GM18502 (cell line): ENCODE results near the gene ASCC2.
"Not testable (repeated sequence)": the region's sequence is repeated elsewhere in the genome, so short reads cannot be mapped to it uniquely, and the experiment has no call there.

Experiments
- ATAC-seq: cut with Tn5 transposase; IDR thresholded peaks from one replicate; pipeline ENCODE4 v1.9.1; 2021; ENCODE audit warnings: mild to moderate bottlenecking; ENCODE audit not compliant: unreplicated experiment, poor library complexity

Gene ASCC2, protein sequence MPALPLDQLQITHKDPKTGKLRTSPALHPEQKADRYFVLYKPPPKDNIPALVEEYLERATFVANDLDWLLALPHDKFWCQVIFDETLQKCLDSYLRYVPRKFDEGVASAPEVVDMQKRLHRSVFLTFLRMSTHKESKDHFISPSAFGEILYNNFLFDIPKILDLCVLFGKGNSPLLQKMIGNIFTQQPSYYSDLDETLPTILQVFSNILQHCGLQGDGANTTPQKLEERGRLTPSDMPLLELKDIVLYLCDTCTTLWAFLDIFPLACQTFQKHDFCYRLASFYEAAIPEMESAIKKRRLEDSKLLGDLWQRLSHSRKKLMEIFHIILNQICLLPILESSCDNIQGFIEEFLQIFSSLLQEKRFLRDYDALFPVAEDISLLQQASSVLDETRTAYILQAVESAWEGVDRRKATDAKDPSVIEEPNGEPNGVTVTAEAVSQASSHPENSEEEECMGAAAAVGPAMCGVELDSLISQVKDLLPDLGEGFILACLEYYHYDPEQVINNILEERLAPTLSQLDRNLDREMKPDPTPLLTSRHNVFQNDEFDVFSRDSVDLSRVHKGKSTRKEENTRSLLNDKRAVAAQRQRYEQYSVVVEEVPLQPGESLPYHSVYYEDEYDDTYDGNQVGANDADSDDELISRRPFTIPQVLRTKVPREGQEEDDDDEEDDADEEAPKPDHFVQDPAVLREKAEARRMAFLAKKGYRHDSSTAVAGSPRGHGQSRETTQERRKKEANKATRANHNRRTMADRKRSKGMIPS

DNA sequence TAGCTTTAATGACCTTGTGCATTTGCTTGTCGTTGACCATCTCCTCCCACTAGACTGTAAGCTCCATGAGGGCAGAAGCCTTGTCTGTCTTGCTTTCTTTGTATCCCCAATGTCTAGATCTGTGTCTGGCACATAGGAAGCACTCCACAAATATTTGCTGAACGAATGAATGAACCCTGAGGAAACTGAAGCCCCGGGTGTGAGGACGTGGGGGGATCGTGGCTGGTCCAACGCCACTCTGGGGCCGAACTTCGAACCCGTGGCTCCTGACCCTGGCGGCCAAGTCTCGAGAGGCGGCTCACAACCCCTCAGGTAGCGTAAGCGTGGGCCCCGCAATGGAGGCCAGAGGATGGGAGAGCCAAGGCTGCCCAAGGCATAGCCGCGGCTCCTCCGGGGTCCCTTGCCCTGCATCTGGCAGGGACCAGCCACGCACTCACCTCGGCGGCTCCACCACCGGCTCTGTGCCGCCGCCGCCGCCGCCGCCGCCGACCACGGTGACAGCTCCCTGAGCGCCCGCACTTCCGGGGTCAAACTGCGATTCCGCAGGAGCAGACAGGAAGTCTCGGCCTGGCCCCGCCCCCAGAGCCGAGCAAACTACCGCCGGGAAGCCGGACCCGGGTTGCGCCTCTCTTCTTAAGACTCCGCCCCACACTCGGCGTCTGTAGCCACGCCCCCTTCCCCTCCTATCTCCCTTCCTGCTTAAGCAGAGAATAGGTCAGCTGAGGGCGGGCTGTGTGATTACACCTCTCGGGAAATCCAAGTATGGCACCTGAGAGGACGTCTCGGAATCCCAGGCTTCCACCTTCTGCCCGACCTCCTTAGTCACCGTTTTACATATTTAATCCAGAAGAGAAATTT, at the start of gene ASCC2:
TSS of gene ASCC2 (minus strand) at position 534 of the 858 bp plus-strand sequence. CDS start 5,949 bp downstream, outside the sequence.
- ATAC-seq: peak; percentile 88

DNA sequence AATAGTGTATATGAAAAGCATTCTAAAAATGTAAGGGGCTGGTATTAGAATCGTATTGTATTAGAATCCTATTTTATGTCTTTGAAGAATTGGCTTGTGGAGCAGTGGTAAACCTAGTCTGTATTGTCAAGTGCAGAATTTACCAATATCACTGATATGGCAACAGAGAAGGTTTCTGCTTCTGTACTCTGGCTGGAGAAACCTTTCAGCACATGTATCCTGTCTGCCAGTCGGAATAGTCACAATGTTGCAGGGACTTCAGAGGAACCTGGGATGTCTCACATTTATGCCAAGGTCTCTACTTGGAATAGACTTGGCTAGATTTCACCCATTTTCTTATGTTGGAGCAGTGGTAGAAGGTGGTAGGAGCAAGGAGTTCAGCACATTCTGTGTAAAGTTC, 49.3 kb upstream of the ASCC2 start:
- no peak for ATAC-seq

DNA sequence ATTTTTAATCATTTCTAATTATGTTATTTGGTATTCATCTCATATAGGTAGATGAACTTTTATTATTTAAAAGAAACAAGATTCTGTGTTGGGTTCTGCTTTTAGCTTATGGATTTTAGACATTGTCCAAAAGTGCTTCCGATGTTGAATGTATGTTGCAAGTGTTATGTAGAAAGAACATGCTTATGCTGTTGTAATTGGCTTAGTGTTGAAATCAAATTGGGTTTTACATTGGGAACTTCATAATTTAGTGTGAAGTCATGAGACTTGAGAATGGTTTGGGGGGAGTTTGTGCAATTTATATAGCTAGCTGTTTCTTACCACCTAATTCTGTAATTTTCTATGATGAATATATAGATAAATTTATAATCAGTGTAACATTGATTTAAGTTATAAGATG, 48.5 kb upstream of the ASCC2 start:
- ATAC-seq: no peak

DNA sequence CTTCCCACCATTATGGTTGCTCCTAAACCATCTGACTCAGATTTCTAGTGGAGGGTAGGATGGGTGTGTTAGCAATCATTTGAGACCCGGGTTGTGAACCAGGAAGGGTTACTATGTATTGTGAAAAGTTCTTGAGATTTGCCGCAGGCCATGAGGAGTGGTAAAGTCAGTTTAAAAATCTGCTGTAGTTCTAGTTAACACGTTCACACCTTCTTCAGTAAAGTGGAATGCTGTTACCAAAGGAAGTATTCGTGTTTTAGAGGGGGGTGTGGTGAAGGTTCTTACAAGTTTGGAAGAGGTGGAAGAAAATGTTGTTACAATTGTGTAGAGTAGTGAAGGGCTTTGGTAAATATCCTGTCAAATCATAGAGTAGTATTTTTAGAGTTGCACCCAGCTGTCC, 47.5 kb upstream of the ASCC2 start:
- ATAC-seq: no peak

DNA sequence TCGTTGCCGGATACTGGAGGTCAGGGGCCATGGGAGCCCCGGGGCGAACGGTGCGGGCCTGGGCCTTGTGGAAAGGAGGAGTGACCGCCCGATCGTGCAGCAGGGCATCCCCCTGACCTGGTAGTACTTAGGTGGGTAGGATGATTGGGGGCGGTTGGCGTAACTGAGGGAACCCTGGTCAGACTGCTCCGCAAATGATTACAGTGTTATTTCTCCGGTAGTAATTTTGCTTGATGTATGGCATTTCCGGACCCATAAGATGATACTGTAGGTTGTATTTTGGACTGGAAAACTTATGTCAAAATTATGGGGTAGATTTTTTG, 45.7 kb upstream of the ASCC2 start:
- no peak for ATAC-seq

DNA sequence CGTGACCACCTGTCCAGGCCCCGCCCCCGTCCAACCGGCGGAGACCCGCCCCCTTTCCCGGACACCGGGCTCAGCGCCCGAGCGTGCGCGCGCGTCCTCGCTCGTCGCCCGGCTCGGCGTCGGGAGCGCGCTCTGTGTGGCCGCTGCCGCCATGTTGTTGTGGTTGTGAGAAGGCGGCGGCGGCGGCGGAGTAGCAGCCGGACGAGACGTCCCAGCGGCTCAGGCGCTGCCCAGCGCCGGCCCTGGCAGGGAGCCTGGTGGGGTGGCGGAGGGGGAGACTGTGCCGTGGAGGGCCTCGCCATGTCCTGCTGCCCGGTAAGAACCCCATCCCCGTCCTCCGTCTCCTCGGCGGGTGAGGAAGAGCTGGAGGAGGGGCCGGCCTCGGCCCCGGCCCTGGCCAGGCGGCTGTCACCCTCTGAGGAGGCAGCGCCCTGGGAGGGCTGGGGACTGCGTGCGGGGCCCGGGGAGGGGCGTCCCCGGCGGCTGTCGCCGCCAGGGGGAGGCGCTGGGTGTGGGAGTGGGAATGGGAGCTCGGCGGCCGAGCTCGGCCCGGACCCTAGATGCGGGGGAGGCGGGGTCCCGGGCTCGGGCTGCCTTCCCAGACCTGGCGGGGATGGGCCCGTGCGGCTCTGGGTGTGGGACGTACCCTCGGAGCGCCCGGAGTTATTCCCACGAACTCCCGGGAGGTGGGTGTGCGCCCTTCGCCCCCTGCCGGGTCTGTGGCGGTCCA, 45.1 kb upstream of the ASCC2 start, which contains the start of gene MTMR3:
TSS of gene MTMR3 (plus strand) at position 130 of the 730 bp plus-strand sequence. CDS start 87,886 bp downstream, outside the sequence.
- ATAC-seq: peak; percentile 77

DNA sequence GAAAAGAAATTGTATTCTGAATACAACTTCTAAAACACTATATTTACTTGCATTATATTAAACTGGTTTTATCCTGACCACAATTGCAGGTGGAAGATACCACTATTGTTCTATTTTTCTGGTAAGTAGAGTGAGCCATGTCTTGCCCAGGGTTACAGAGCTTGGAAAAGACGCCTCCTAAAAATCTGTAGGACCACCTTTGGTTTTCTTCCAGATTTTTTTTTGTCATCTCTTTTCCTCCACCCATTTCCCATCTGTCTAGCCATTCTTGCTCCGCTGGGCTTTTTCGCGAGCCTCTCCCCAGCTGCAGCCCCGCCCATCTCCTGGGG, 44.6 kb upstream of the ASCC2 start:
- no peak for ATAC-seq

DNA sequence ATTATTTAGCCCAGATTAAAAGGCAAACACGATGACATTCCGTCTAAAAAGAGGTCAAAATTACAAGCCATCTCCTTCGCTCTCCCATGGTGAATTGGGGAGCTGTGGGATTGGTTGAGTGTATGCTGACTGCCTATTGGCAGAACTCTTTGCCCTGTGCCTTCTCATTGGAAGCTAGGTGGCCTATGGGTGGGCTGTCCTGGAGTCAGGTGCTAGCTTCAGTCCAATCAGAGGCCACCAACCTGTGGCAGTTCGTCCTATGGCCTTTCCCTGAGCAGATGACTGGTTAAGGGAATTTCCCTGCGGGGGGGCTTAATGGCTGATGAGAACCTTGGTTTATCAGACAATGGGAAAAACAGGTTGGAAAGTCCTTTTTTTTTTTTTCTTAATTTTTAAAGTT, 41.7 kb upstream of the ASCC2 start:
- no peak for ATAC-seq

DNA sequence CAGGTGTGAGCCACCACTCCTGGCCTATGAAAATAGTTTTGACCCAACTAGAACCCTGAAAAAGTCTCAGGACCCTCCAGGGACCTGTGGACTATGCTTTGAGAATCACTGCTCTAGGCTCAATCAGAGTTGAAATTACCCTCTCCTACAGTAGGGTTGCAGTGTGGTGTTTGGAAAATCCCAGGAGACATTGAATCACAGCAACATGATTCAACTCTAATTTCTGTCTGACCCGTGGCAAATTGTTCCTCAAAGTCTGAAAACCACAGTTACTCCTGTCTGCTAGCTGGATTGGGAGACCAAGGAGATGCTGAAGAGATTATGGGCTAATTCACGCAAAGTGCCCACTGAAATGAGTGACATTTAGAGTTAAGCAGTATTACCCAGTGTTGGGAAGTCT, 39.5 kb upstream of the ASCC2 start:
- ATAC-seq: no peak

DNA sequence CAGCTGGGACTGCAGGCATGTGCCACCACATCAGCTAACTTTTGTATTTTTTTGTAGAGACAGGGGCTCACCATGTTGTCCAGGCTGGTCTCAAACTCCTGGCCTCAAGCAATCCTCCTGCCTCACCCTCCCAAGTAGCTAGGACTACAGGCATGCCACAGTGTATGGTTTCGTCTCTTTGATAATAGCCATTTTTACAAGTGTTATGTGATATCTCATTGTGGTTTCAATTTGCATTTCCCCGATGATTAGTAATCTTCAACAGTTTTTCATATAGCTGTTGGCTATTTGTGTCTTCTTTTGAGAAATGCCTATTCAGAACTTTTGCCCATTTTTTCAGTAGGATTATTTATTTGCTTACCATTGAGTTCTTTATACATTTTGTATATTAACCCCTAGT, 35.9 kb upstream of the ASCC2 start:
- ATAC-seq: no peak

DNA sequence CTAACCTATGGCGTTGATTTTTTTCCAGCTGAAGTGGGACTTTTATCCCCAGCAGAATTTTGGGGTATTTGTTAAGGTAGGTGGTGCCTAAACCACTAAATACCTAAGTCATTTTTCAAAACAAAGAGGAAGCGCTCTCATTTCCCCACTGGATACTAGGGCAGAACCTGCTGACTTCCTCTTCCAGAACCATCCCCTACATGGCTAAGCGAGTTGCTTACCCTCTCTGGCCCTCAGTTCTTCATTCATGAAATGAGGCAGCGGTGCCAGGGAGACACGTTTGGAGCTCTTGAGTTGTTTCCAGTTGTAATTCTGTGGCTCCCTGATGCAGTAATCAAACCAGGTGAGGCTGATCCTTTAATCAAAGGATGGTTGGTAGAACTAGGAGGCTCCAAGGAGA, 34.9 kb upstream of the ASCC2 start:
- ATAC-seq: no peak

DNA sequence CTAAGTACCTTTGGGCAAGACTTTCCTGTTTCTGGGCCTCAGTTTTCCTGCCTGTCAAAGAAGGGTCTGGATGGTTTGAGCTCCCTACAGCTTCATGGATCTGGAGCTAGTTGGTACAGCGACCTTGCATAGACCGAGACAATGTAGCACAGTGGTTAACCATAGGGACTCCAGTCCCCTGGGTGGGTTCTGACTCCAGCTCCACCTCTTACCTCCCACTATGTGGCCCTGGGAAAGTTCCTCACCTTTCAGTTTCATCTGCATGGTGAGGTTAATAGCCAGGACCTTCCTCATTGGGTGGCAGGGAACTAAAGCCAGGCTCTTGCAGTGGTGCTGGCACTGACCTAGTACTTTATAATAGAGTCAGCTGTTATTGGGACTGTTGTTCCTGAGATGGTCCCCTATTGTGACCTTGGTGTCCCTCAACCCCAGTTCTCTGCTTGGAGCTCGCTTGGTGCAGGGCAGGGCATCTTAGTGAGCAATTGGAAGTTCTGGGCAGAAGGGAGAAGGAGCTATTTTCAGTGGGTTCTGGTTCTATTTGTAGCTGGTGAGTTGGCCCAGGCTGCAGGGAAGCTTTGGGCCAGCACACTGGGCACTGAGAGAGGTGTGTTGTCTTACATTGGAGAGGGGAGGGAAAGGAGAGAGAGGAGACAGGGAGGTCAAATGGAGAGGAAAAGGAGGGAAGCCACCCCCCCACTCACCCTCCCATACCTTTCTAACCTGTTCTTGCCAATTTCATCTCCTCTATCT, 34.2 kb upstream of the ASCC2 start:
- ATAC-seq: no peak

DNA sequence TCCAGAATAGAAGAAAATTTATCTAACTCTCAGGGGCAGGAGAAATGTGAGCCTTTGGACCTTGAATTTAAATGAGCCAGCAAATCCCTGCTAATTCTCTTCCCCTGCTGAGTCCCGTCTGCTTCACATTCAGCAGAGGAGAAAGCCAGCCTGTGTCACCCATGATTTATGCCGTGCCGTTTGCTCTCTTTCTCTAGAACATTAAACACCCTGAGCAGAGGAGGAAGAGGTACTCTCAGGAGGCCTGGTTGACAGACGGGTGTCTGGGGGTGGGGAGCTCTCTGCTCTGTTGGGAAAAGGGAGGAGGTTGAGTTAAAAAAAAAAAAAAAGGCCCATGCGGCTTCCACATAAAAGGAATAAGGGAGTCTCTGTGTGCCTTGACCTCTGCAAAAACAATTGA, 33.6 kb upstream of the ASCC2 start:
- ATAC-seq: no peak

DNA sequence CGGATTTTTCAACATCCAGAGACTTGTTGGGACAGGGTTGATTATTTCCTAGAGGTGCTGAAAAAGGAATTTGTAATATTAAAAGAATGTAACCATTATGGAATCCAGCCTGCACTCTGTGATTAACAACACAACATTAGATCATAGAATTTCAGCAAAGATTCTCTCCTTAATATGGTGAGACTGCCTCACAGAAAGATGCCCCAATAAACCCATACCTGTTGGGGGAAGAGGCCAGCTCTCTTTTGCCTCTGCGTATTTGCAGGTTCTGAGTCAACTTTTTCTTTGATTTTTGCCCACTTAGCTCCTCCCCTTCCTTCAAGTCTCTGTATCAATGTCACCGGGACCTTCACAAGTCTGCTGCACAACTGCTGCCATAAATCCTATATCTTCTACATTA, 32.5 kb upstream of the ASCC2 start:
- no peak for ATAC-seq

DNA sequence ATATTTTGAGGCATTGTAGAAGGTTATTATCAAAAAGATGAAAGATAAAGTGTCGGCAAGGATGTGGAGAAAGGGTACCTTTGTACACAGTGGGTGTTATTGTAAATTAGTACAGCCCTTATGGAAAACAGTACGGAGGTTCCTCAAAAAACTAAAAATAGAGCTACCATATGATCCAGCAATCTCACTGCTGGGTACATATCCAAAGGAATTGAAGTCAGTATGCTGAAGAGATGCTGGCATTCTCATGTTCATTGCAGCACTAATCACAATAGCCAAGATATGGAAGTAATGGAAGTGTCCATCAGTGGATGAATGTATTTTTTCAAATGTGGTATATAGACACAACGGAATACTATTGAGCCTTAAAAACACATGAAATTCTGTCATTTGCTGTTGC, 29.8 kb upstream of the ASCC2 start:
- ATAC-seq: no peak

DNA sequence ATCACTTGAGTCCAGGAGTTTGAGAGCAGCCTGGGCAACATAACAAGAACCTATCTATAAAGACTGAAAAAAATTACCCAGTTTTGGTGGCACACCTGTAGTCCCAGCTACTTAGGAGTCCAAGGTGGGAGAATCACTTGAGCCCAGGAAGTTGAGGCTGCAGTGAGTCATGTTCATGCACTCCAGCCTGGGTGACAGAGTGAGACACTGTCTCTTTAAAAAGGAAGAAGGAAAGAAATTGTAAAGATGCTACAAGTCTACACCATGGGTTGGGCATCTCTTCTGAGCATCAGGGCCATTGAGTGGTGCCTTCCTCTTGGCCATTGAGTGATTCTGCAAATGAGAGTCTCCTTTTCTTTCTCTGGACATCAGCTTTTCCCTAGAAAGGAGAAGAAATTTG, 29.2 kb upstream of the ASCC2 start:
- ATAC-seq: no peak

DNA sequence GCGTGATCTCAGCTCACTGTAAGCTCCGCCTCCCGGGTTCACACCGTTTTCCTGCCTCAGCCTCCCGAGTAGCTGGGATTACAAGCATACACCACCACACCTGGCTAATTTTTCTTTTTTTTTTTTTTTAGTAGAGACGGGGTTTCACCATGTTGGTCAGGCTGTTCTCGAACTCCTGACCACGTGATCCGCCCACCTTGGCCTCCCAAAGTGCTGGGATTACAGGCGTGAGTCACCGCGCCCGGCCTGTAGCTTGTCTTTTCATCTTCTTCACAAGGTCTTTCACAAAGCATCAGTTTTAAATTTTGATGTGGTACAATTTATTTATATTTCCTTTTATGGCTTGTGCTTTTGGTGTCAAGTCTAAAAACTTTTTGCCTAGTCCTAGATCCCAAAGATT, 27.5 kb upstream of the ASCC2 start:
- ATAC-seq: not testable (repeated sequence)

DNA sequence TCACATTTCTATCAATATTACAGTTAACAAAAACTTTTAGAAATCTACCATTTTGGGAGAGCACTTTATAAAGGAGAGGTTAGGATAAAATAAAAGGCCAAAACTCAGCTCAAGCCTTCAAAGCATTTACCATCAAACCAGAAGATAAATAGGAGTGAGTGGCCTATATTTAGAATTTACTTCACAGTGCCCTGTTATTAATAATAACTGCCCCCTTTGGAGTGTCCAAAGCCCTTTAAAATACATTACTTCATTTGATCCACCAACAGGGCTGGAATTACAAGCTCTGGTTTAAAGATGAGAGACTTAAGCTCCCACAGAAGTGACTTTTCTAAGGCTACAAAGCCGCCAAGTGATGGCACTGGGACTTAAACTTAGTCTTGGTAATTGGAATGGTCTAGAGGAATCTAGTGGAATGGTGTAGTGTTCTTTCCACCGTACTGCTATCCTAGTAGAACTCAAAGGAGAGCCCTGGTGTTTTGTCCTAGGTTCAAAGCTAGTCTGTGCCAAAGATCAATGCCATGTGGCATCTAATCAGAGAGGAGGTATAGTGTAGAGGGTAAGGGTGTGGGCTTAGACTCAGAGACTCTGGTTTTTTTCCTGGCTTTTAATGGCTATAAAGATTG, 23.7 kb upstream of the ASCC2 start:
- ATAC-seq: no peak
